Esophagus muscularis mucosa (tissue), 4 donors: ENCODE data around the gene KBTBD2. TPM values are rescaled to one million over a fixed set of nuclear protein-coding genes. Genes with fewer than 3 reads are reported as not detected.
"Not testable (repeated sequence)": the region's sequence is repeated elsewhere in the genome, so short reads cannot be mapped to it uniquely, and the experiment has no call there.

Experiments
- DNase-seq: peaks from one replicate; pipeline ENCODE4 v3.0.0-alpha.2; 2017; ENCODE audit errors: extremely low spot score
- H3K27ac ChIP-seq, 4 donors: fragments of 200-600 bp; sonication (generic); replicated peaks in 1 of 4; 1 replicate in 3 of 4; 2 replicates in 1 of 4; pipeline ENCODE4 v1.5.1; 2016 to 2019; ENCODE audit warnings: mild to moderate bottlenecking in 1 of 4
- H3K27me3 ChIP-seq, 4 donors: fragments of 200-600 bp; sonication (generic); one replicate each; pipeline versions ENCODE4 v1.5.1 to v1.6.0; 2016 to 2019
- H3K36me3 ChIP-seq, 4 donors: fragments of 200-600 bp; sonication (generic); one replicate each; pipeline ENCODE4 v1.5.1; 2016 to 2019
- H3K4me1 ChIP-seq, 4 donors: fragments of 200-600 bp; sonication (generic); one replicate each; pipeline ENCODE4 v1.5.1; 2016 to 2019
- H3K4me3 ChIP-seq, 4 donors: fragments of 200-600 bp; sonication (generic); 1 replicate in 2 of 4; 2 replicates in 2 of 4; pipeline ENCODE4 v1.5.1; 2016 to 2019; ENCODE audit warnings: mild to moderate bottlenecking in 4 of 4, moderate library complexity in 1 of 4
- H3K9me3 ChIP-seq, 4 donors: fragments of 200-600 bp; sonication (generic); 1 replicate in 3 of 4; 2 replicates in 1 of 4; pipeline ENCODE4 v1.5.1; 2016 to 2019
- CTCF ChIP-seq, 3 experiments: fragments of 200-600 bp in 2 of 3; fragments of 450-650 bp in 1 of 3; sonication (generic) in 2 of 3; IDR thresholded peaks; one replicate each; pipeline ENCODE4 v1.5.1; 2017 to 2019; ENCODE audit warnings: antibody characterized with exemption in 3 of 3, mild to moderate bottlenecking in 2 of 3, moderate library complexity in 1 of 3
- EP300 ChIP-seq: sonication (generic); formaldehyde crosslinking; IDR thresholded peaks from one replicate; pipeline ENCODE4 v1.6.1; 2017; ENCODE audit warnings: antibody characterized with exemption
- POLR2A ChIP-seq: fragments of 450-650 bp; IDR thresholded peaks from one replicate; pipeline ENCODE4 v1.6.1; 2017; ENCODE audit warnings: antibody characterized with exemption, moderate library complexity, mild to moderate bottlenecking, low read depth
- POLR2AphosphoS5 ChIP-seq, 2 donors: sonication (generic); formaldehyde crosslinking; IDR thresholded peaks; one replicate each; pipeline ENCODE4 v1.6.1; 2017; ENCODE audit warnings: antibody characterized with exemption in 2 of 2
- WGBS: methylation state at CpG from one replicate; pipeline ENCODE4 v1.1.5; 2018; 5-methylcytosine and 5-hydroxymethylcytosine counted together
- intact Hi-C: fragments of 100-400 bp; cut with DNase I; formaldehyde crosslinking; loops from one replicate; pipeline ENCODE4 v1.15.1; 2023
- total RNA-seq, 4 donors: library from RNA; depleted of rRNA; stranded (reverse); fragments of >200 nt; gene quantifications; one replicate each; pipeline versions ENCODE4 v1.1.0 to v1.2.1, GENCODE V29; 2016

The KBTBD2 gene
- total RNA-seq, 4 donors from 2014 or later, result 28.3 to 51.2 (median 38.7) TPM

GRCh38 chr7:32888505-32888904 lies 3.1 kb downstream of the KBTBD2 start:
- intact Hi-C loops, result no loop called here
- no peak for DNase-seq
- peak overlapping the region in 3 of 4 donors; percentile 6 to 100 (median 100) for H3K27ac ChIP-seq
- H3K4me1 ChIP-seq, result peaks cover 68 to 73% (median 71%) of the 10 kb centered on the region in 4 donors
- no peaks in the 10 kb centered on the region for H3K9me3 ChIP-seq
- no peaks in the 10 kb centered on the region for H3K36me3 ChIP-seq
- no peak for TF ChIP-seq CTCF (IDR thresholded peaks at IDR 0.05)
- TF ChIP-seq EP300, result no peak
- no peak for TF ChIP-seq POLR2A
- no peak for TF ChIP-seq POLR2AphosphoS5 (IDR thresholded peaks at IDR 0.05)
- H3K27me3 ChIP-seq, result no peaks in the 10 kb centered on the region
- 88% methylated on average over 6 of the region's 6 CpGs for WGBS
- peak overlapping the region in 1 of 4 donors; percentile 95 for H3K4me3 ChIP-seq

- Histone ChIP-seq H3K27ac (peak overlapping the region in 1 of 4 donors; percentile 13), H3K36me3 (no peaks in the 10 kb centered on the region), H3K27me3 (no peaks in the 10 kb centered on the region), H3K9me3 (no peaks in the 10 kb centered on the region), H3K4me3 (no peak overlapping the region), H3K4me1 (peaks cover 63 to 73% (median 68%) of the 10 kb centered on the region in 4 donors)
- DNase-seq, result no peak
- TF ChIP-seq POLR2AphosphoS5 (IDR thresholded peaks at IDR 0.05) (no peak), CTCF (IDR thresholded peaks at IDR 0.05) (no peak), EP300 (no peak), POLR2A (no peak)
- intact Hi-C loops, result no loop called here
- 65% methylated on average over 3 of the region's 3 CpGs for WGBS
Measured at GRCh38 chr7:32887395-32887794, 4.2 kb downstream of the KBTBD2 start.

GRCh38 chr7:32881074-32881982 lies 10.2 kb downstream of the KBTBD2 start:
- no peak for DNase-seq
- H3K4me3 ChIP-seq, result no peak overlapping the region
- H3K36me3 ChIP-seq, result no peaks in the 10 kb centered on the region
- TF ChIP-seq CTCF (IDR thresholded peaks at IDR 0.05) (no peak), EP300 (no peak), POLR2A (no peak)
- no peaks in the 10 kb centered on the region for H3K27me3 ChIP-seq
- no peaks in the 10 kb centered on the region for H3K9me3 ChIP-seq
- 63% methylated on average over 2 of the region's 2 CpGs for WGBS
- peak overlapping the region in 1 of 4 donors; percentile 14 for H3K27ac ChIP-seq
- peaks cover 67 to 79% (median 74%) of the 10 kb centered on the region in 4 donors for H3K4me1 ChIP-seq
- intact Hi-C loops, result no loop called here

GRCh38 chr7:32879460-32879859 lies 12.1 kb downstream of the KBTBD2 start:
- no peaks in the 10 kb centered on the region for H3K9me3 ChIP-seq
- no peak for TF ChIP-seq CTCF (IDR thresholded peaks at IDR 0.05)
- TF ChIP-seq POLR2A, result no peak
- TF ChIP-seq EP300, result no peak
- TF ChIP-seq POLR2AphosphoS5 (IDR thresholded peaks at IDR 0.05), result no peak
- peaks cover 59 to 82% (median 69%) of the 10 kb centered on the region in 4 donors for H3K4me1 ChIP-seq
- no peak overlapping the region for H3K27ac ChIP-seq
- H3K27me3 ChIP-seq, result no peaks in the 10 kb centered on the region
- H3K4me3 ChIP-seq, result no peak overlapping the region
- no peak for DNase-seq
- intact Hi-C loops, result no loop called here
- 56% methylated on average over 2 of the region's 2 CpGs for WGBS
- peaks cover 6 to 9% (median 8%) of the 10 kb centered on the region in 4 donors for H3K36me3 ChIP-seq

GRCh38 chr7:32878023-32878422 lies 13.5 kb downstream of the KBTBD2 start:
- WGBS, result 86% methylated on average over 8 of the region's 8 CpGs
- H3K4me1 ChIP-seq, result peaks cover 45 to 75% (median 59%) of the 10 kb centered on the region in 4 donors
- H3K27me3 ChIP-seq, DNase-seq, intact Hi-C loops, H3K27ac ChIP-seq, H3K4me3 ChIP-seq, H3K9me3 ChIP-seq: not testable (repeated sequence)
- H3K36me3 ChIP-seq, result peaks cover 9 to 23% (median 20%) of the 10 kb centered on the region in 4 donors
